ENCODE results near the gene PAK1.

PAK1 gene

DNA sequence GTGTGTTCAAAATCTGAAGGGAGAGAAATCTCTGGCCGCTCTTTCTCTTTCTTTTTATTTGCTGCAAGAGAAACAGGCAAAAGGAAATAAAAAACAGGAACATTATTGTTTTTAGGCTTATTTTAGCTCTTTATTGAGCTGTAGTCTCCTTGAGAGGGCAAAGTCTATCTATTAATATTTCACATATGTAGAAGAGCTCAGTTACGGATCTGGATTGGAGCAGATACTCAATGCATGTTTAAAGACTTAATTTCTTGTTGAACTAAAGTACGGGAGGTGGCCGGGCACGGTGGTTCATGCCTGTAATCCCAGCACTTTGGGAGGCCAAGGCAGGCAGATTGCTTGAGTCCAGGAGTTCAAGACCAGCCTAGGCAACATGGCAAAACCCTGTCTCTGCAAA lies 94.0 kb downstream of the PAK1 start:
- H3K27ac ChIP-seq (ENCODE audit: low read depth, low read length), result no peak overlapping the region
- H3K27me3 ChIP-seq (ENCODE audit: control insufficient read depth in 1 of 2, insufficient read depth in 2 of 2, low read length in 2 of 2), result no peaks in the 10 kb centered on the region
- H3K36me3 ChIP-seq (ENCODE audit: control insufficient read depth in 1 of 2, insufficient read depth in 2 of 2, low read length in 2 of 2), result peaks cover 13 to 26% of the 10 kb centered on the region in 2 donors
- no peaks in the 10 kb centered on the region for H3K9me3 ChIP-seq (ENCODE audit: control insufficient read depth in 1 of 2, low read length in 2 of 2)
- H3K4me3 ChIP-seq (ENCODE audit: low read depth in 1 of 2, low read length in 2 of 2), result no peak overlapping the region
- H3K9ac ChIP-seq (ENCODE audit: low read depth in 1 of 2, low read length in 2 of 2), result no peak overlapping the region
- H3K4me1 ChIP-seq (ENCODE audit: control insufficient read depth in 1 of 2, insufficient read depth in 2 of 2, low read length in 2 of 2), result peaks cover 9 to 11% of the 10 kb centered on the region in 2 donors

DNA sequence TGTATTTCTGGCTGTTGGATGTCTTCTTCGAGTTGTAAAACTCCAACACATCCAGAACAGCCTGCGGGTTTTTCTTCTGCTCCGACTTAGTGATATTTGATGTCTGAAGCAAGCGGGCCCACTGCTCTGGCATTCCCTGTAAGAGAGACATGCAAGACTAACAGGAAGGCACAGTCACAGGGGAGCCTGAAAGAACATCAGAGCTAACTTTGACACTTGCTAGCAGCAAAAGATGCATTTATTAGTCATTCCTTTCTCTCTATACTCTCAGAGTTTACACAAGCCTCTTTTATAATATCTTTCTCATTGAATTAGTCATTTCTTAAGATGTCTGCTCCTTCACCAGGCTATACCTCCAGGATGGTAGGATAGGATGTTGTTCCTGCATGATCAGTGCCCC lies 94.6 kb downstream of the PAK1 start:
- no peak overlapping the region for H3K27ac ChIP-seq (ENCODE audit: low read depth, low read length)
- H3K4me3 ChIP-seq (ENCODE audit: low read depth in 1 of 2, low read length in 2 of 2), result no peak overlapping the region
- peaks cover 9 to 11% of the 10 kb centered on the region in 2 donors for H3K4me1 ChIP-seq (ENCODE audit: control insufficient read depth in 1 of 2, insufficient read depth in 2 of 2, low read length in 2 of 2)
- peaks cover 13 to 33% of the 10 kb centered on the region in 2 donors for H3K36me3 ChIP-seq (ENCODE audit: control insufficient read depth in 1 of 2, insufficient read depth in 2 of 2, low read length in 2 of 2)
- no peak overlapping the region for H3K9ac ChIP-seq (ENCODE audit: low read depth in 1 of 2, low read length in 2 of 2)
- H3K9me3 ChIP-seq (ENCODE audit: control insufficient read depth in 1 of 2, low read length in 2 of 2), result no peaks in the 10 kb centered on the region
- no peaks in the 10 kb centered on the region for H3K27me3 ChIP-seq (ENCODE audit: control insufficient read depth in 1 of 2, insufficient read depth in 2 of 2, low read length in 2 of 2)

GRCh38 chr11:77377734-77378133 lies 96.2 kb downstream of the PAK1 start:
- Histone ChIP-seq H3K4me1 (ENCODE audit: control insufficient read depth in 1 of 2, insufficient read depth in 2 of 2, low read length in 2 of 2) (peaks cover 7 to 11% of the 10 kb centered on the region in 2 donors), H3K4me3 (ENCODE audit: low read depth in 1 of 2, low read length in 2 of 2) (no peak overlapping the region), H3K27ac (ENCODE audit: low read depth, low read length) (no peak overlapping the region), H3K9ac (ENCODE audit: low read depth in 1 of 2, low read length in 2 of 2) (no peak overlapping the region), H3K9me3 (ENCODE audit: control insufficient read depth in 1 of 2, low read length in 2 of 2) (no peaks in the 10 kb centered on the region), H3K36me3 (ENCODE audit: control insufficient read depth in 1 of 2, insufficient read depth in 2 of 2, low read length in 2 of 2) (peaks cover 13 to 43% of the 10 kb centered on the region in 2 donors), H3K27me3 (ENCODE audit: control insufficient read depth in 1 of 2, insufficient read depth in 2 of 2, low read length in 2 of 2) (no peaks in the 10 kb centered on the region)

DNA sequence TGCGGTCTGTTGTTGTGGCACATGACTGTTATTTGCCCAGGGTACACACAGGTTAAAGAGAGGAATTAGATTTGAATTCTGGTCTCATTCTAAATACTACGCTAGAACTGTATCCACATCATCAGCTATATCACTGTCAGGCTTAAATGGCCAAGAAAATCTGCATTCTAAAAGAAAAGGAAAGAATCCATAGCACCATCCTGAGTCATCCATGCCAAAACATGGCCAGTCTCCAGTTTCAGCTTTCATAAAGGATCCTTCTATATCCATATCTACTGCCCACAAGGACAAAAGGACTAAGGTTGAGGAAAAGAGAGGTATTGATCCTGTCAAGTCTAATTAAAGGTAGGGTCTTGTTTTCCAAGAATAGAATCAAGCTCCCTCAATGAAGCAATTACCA lies 98.8 kb downstream of the PAK1 start:
- H3K4me3 ChIP-seq (ENCODE audit: low read depth in 1 of 2, low read length in 2 of 2), result no peak overlapping the region
- H3K27me3 ChIP-seq (ENCODE audit: control insufficient read depth in 1 of 2, insufficient read depth in 2 of 2, low read length in 2 of 2), result no peaks in the 10 kb centered on the region
- H3K27ac ChIP-seq (ENCODE audit: low read depth, low read length), result no peak overlapping the region
- H3K4me1 ChIP-seq (ENCODE audit: control insufficient read depth in 1 of 2, insufficient read depth in 2 of 2, low read length in 2 of 2), result peaks cover 0 to under 1% of the 10 kb centered on the region in 2 donors
- H3K9me3 ChIP-seq (ENCODE audit: control insufficient read depth in 1 of 2, low read length in 2 of 2), result no peaks in the 10 kb centered on the region
- H3K36me3 ChIP-seq (ENCODE audit: control insufficient read depth in 1 of 2, insufficient read depth in 2 of 2, low read length in 2 of 2), result peaks cover 13 to 50% of the 10 kb centered on the region in 2 donors
- H3K9ac ChIP-seq (ENCODE audit: low read depth in 1 of 2, low read length in 2 of 2), result no peak overlapping the region

DNA sequence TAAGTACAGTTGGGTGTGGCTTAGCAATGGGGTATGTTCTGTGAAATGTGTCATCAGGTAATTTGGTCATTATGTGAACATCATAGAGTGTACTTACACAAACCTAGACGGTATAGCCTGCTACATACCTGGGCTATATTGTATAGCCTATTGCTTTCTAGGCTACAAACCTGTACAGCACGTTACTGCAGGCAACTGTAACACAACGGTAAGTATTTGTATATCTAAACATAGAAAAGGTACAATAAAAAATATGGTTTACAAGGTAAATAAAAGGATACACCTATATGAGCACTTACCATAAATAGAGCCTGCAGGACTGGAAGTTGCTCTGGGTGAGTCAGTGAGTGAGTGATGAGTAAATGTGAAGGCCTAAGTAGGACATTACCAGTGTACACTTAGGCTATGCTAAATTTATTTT lies 99.3 kb downstream of the PAK1 start:
- H3K9ac ChIP-seq (ENCODE audit: low read depth in 1 of 2, low read length in 2 of 2), result no peak overlapping the region
- no peaks in the 10 kb centered on the region for H3K27me3 ChIP-seq (ENCODE audit: control insufficient read depth in 1 of 2, insufficient read depth in 2 of 2, low read length in 2 of 2)
- no peaks in the 10 kb centered on the region for H3K4me1 ChIP-seq (ENCODE audit: control insufficient read depth in 1 of 2, insufficient read depth in 2 of 2, low read length in 2 of 2)
- no peak overlapping the region for H3K4me3 ChIP-seq (ENCODE audit: low read depth in 1 of 2, low read length in 2 of 2)
- peaks cover 11 to 46% of the 10 kb centered on the region in 2 donors for H3K36me3 ChIP-seq (ENCODE audit: control insufficient read depth in 1 of 2, insufficient read depth in 2 of 2, low read length in 2 of 2)
- no peak overlapping the region for H3K27ac ChIP-seq (ENCODE audit: low read depth, low read length)
- no peaks in the 10 kb centered on the region for H3K9me3 ChIP-seq (ENCODE audit: control insufficient read depth in 1 of 2, low read length in 2 of 2)

- Histone ChIP-seq H3K9me3 (ENCODE audit: control insufficient read depth in 1 of 2, low read length in 2 of 2) (no peaks in the 10 kb centered on the region), H3K4me3 (ENCODE audit: low read depth in 1 of 2, low read length in 2 of 2) (no peak overlapping the region), H3K27me3 (ENCODE audit: control insufficient read depth in 1 of 2, insufficient read depth in 2 of 2, low read length in 2 of 2) (no peaks in the 10 kb centered on the region), H3K9ac (ENCODE audit: low read depth in 1 of 2, low read length in 2 of 2) (no peak overlapping the region), H3K27ac (ENCODE audit: low read depth, low read length) (no peak overlapping the region), H3K36me3 (ENCODE audit: control insufficient read depth in 1 of 2, insufficient read depth in 2 of 2, low read length in 2 of 2) (peaks cover 6 to 41% of the 10 kb centered on the region in 2 donors), H3K4me1 (ENCODE audit: control insufficient read depth in 1 of 2, insufficient read depth in 2 of 2, low read length in 2 of 2) (no peaks in the 10 kb centered on the region)
These were observed 99.8 kb downstream of the PAK1 start for GRCh38 chr11:77374108-77374507.

- peaks cover 0 to 35% of the 10 kb centered on the region in 2 donors for H3K36me3 ChIP-seq (ENCODE audit: control insufficient read depth in 1 of 2, insufficient read depth in 2 of 2, low read length in 2 of 2)
- no peaks in the 10 kb centered on the region for H3K27me3 ChIP-seq (ENCODE audit: control insufficient read depth in 1 of 2, insufficient read depth in 2 of 2, low read length in 2 of 2)
- H3K27ac ChIP-seq (ENCODE audit: low read depth, low read length), result no peak overlapping the region
These were observed 101.2 kb downstream of the PAK1 start for GRCh38 chr11:77372726-77373125.

DNA sequence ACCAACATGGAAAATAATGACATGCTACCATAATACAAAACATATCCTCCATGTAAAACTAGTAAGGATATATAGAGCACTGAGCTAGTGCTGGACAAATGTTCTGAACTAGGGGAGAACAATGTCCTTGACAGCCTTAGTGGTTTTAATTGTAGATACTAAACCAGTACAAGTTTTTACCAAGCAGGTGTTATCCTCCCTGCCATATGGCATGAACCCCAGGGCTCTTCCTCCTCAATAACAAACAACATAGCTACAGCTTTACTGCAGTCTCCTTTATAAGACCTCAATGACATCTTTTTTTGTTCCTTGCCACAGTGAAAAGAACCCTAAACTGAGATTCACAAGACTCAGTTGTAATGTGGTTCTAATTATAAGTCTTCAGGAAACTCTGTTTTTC lies 102.2 kb downstream of the PAK1 start:
- H3K4me3 ChIP-seq (ENCODE audit: low read depth in 1 of 2, low read length in 2 of 2), result no peak overlapping the region
- no peaks in the 10 kb centered on the region for H3K4me1 ChIP-seq (ENCODE audit: control insufficient read depth in 1 of 2, insufficient read depth in 2 of 2, low read length in 2 of 2)
- H3K9ac ChIP-seq (ENCODE audit: low read depth in 1 of 2, low read length in 2 of 2), result no peak overlapping the region
- H3K27me3 ChIP-seq (ENCODE audit: control insufficient read depth in 1 of 2, insufficient read depth in 2 of 2, low read length in 2 of 2), result no peaks in the 10 kb centered on the region
- H3K27ac ChIP-seq (ENCODE audit: low read depth, low read length), result no peak overlapping the region
- H3K36me3 ChIP-seq (ENCODE audit: control insufficient read depth in 1 of 2, insufficient read depth in 2 of 2, low read length in 2 of 2), result peaks cover 0 to 30% of the 10 kb centered on the region in 2 donors
- H3K9me3 ChIP-seq (ENCODE audit: control insufficient read depth in 1 of 2, low read length in 2 of 2), result no peaks in the 10 kb centered on the region

More at GRCh38 chr11:77372726-77373125, 101.2 kb downstream of the PAK1 start:
- Histone ChIP-seq H3K4me3 (ENCODE audit: low read depth in 1 of 2, low read length in 2 of 2) (no peak overlapping the region), H3K9ac (ENCODE audit: low read depth in 1 of 2, low read length in 2 of 2) (no peak overlapping the region), H3K9me3 (ENCODE audit: control insufficient read depth in 1 of 2, low read length in 2 of 2) (no peaks in the 10 kb centered on the region), H3K4me1 (ENCODE audit: control insufficient read depth in 1 of 2, insufficient read depth in 2 of 2, low read length in 2 of 2) (no peaks in the 10 kb centered on the region)

GRCh38 chr11:77370217-77370616 lies 103.7 kb downstream of the PAK1 start:
- H3K27ac ChIP-seq (ENCODE audit: low read depth, low read length), result no peak overlapping the region
- H3K9ac ChIP-seq (ENCODE audit: low read depth in 1 of 2, low read length in 2 of 2), result no peak overlapping the region
- peaks cover 0 to 29% of the 10 kb centered on the region in 2 donors for H3K36me3 ChIP-seq (ENCODE audit: control insufficient read depth in 1 of 2, insufficient read depth in 2 of 2, low read length in 2 of 2)
- no peaks in the 10 kb centered on the region for H3K9me3 ChIP-seq (ENCODE audit: control insufficient read depth in 1 of 2, low read length in 2 of 2)
- H3K4me3 ChIP-seq (ENCODE audit: low read depth in 1 of 2, low read length in 2 of 2), result no peak overlapping the region
- H3K4me1 ChIP-seq (ENCODE audit: control insufficient read depth in 1 of 2, insufficient read depth in 2 of 2, low read length in 2 of 2), result no peaks in the 10 kb centered on the region
- H3K27me3 ChIP-seq (ENCODE audit: control insufficient read depth in 1 of 2, insufficient read depth in 2 of 2, low read length in 2 of 2), result no peaks in the 10 kb centered on the region

DNA sequence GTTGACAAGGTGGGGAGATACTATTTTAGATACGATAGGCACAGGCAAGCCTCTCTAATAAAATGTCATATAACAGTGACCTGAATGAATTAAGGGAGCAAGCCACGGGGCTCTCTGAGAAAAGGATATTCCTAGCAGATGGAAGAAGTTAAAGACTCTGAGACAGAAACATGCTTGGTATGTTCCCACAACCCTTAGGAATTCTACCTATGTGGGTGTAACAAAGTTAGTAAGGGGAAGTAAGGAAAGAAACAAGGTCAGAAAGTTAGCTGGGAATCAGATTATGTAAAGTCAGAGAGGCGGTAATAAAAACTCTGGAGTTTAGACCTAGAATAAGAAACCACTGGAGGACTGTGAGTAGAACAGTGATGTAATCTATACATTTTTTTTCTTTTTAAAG lies 112.7 kb downstream of the PAK1 start:
- Histone ChIP-seq H3K4me3 (ENCODE audit: low read depth in 1 of 2, low read length in 2 of 2) (no peak overlapping the region), H3K27ac (ENCODE audit: low read depth, low read length) (no peak overlapping the region), H3K9me3 (ENCODE audit: control insufficient read depth in 1 of 2, low read length in 2 of 2) (no peaks in the 10 kb centered on the region), H3K27me3 (ENCODE audit: control insufficient read depth in 1 of 2, insufficient read depth in 2 of 2, low read length in 2 of 2) (no peaks in the 10 kb centered on the region), H3K9ac (ENCODE audit: low read depth in 1 of 2, low read length in 2 of 2) (no peak overlapping the region), H3K4me1 (ENCODE audit: control insufficient read depth in 1 of 2, insufficient read depth in 2 of 2, low read length in 2 of 2) (no peaks in the 10 kb centered on the region), H3K36me3 (ENCODE audit: control insufficient read depth in 1 of 2, insufficient read depth in 2 of 2, low read length in 2 of 2) (peaks cover 7 to 14% of the 10 kb centered on the region in 2 donors)

- Histone ChIP-seq H3K4me1 (ENCODE audit: control insufficient read depth in 1 of 2, insufficient read depth in 2 of 2, low read length in 2 of 2) (no peaks in the 10 kb centered on the region), H3K9ac (ENCODE audit: low read depth in 1 of 2, low read length in 2 of 2) (no peak overlapping the region), H3K9me3 (ENCODE audit: control insufficient read depth in 1 of 2, low read length in 2 of 2) (no peaks in the 10 kb centered on the region), H3K4me3 (ENCODE audit: low read depth in 1 of 2, low read length in 2 of 2) (no peak overlapping the region), H3K27ac (ENCODE audit: low read depth, low read length) (no peak overlapping the region), H3K27me3 (ENCODE audit: control insufficient read depth in 1 of 2, insufficient read depth in 2 of 2, low read length in 2 of 2) (no peaks in the 10 kb centered on the region), H3K36me3 (ENCODE audit: control insufficient read depth in 1 of 2, insufficient read depth in 2 of 2, low read length in 2 of 2) (peaks cover 11 to 26% of the 10 kb centered on the region in 2 donors)
These were observed 114.4 kb downstream of the PAK1 start for GRCh38 chr11:77359481-77359880.
